ENCODE results near the gene PIM1.

- no peak for TF ChIP-seq CTCF (conservative IDR thresholded peaks at IDR 0.05 in 1 of 2, IDR thresholded peaks at IDR 0.05 in 1 of 2; ENCODE audit: extremely low read depth in 1 of 2, insufficient read depth in 1 of 2, low read depth in 1 of 2, low read length in 2 of 2)
- no peak for TF ChIP-seq EZH2 (IDR thresholded peaks at IDR 0.05; ENCODE audit: borderline replicate concordance, low read length)
Observed at GRCh38 chr6:37134036-37134395, 35.9 kb upstream of the PIM1 start.

Measured in mammary epithelial cell (primary cell).